Smooth muscle cell of the umbilical artery (primary cell): ENCODE results near the gene TNFSF13B. TPM values are rescaled to one million over a fixed set of nuclear protein-coding genes. Genes with fewer than 3 reads are reported as not detected.

Source experiments
- total RNA-seq: library from RNA; depleted of rRNA; stranded (reverse); fragments of >200 nt; gene quantifications from 2 replicates; pipeline ENCODE4 v1.2.3, GENCODE V29; 2014

Gene TNFSF13B, protein sequence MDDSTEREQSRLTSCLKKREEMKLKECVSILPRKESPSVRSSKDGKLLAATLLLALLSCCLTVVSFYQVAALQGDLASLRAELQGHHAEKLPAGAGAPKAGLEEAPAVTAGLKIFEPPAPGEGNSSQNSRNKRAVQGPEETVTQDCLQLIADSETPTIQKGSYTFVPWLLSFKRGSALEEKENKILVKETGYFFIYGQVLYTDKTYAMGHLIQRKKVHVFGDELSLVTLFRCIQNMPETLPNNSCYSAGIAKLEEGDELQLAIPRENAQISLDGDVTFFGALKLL
- 2.1 and 3.9 TPM in 2 replicates for total RNA-seq

DNA sequence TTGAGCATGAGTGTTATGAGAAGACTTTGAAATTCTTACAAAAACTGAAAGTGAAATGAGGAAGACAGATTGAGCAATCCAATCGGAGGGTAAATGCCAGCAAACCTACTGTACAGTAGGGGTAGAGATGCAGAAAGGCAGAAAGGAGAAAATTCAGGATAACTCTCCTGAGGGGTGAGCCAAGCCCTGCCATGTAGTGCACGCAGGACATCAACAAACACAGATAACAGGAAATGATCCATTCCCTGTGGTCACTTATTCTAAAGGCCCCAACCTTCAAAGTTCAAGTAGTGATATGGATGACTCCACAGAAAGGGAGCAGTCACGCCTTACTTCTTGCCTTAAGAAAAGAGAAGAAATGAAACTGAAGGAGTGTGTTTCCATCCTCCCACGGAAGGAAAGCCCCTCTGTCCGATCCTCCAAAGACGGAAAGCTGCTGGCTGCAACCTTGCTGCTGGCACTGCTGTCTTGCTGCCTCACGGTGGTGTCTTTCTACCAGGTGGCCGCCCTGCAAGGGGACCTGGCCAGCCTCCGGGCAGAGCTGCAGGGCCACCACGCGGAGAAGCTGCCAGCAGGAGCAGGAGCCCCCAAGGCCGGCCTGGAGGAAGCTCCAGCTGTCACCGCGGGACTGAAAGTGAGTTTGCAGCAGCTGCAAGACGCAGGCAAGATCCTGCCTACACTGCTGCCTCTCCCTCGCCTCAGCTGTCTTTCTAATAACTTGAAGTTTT lies at the start of gene TNFSF13B:
TNFSF13B (plus strand) TSS at position 118 of the 728 bp plus-strand sequence; CDS start at position 296, 178 bp downstream.

Other genes starting within 250 kb of the TNFSF13B start
- 15.1 and 22.4 TPM in 2 replicates for gene LIG4, start 54.2 kb upstream of the TNFSF13B start, total RNA-seq
- 7.4 and 8.8 TPM in 2 replicates for gene ABHD13, start 51.3 kb upstream of the TNFSF13B start, total RNA-seq